ENCODE measurements around the gene SMIM7.

SMIM7 gene

DNA sequence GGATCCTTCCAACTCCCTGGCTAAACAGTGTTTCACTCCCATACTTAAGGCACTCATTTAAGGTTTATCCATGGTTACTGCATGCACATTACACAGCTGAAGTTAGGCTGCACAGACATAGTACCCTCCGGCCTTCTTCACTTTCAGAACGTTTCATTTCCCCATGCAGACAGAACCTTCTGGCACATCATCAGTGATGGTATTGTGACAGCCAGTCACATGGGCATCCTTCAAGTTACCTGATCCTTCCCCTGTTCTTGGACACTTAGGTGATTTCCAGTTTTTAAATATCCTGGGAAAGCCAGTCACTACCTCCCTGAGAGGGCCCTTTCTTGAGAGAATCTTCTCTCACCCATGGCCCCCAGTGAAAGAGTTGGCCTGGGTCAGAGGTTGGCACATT, 9.1 kb downstream of the SMIM7 start:
- Histone ChIP-seq H3K4me1 (ENCODE audit: insufficient read depth, low read length) (no peaks in the 10 kb centered on the region), H3K27me3 (ENCODE audit: insufficient read depth, low read length) (no peaks in the 10 kb centered on the region), H3K4me3 (ENCODE audit: low read length) (no peak overlapping the region), H3K36me3 (ENCODE audit: insufficient read depth, low read length) (peaks cover 78% of the 10 kb centered on the region), H2AFZ (ENCODE audit: low read depth, low read length) (no peak overlapping the region), H3K9me3 (ENCODE audit: low read length) (no peaks in the 10 kb centered on the region)

DNA sequence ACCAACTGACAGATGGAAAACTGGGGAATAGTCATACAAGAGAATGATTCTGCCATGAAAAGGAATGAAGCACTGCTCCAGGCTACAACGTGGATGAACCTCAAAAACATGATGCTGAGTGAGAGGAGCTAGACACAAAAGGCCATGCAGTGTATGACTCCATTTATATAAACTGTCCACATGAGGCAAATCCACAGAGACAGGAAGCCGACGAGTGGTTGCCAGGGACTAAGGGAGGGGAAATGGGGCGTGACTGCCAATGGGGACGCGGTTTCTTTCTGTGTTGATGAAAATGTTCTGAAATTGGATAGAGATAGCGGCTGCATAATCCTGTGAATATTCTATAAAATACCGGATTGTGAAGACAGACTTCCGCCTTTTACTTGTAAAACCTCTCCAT, 10.2 kb downstream of the SMIM7 start:
- no peak overlapping the region for H3K4me3 ChIP-seq (ENCODE audit: low read length)
- no peaks in the 10 kb centered on the region for H3K9me3 ChIP-seq (ENCODE audit: low read length)
- H3K36me3 ChIP-seq (ENCODE audit: insufficient read depth, low read length) = peaks cover 79% of the 10 kb centered on the region
- no peak overlapping the region for H2AFZ ChIP-seq (ENCODE audit: low read depth, low read length)
- H3K4me1 ChIP-seq (ENCODE audit: insufficient read depth, low read length) = no peaks in the 10 kb centered on the region
- H3K27me3 ChIP-seq (ENCODE audit: insufficient read depth, low read length) = no peaks in the 10 kb centered on the region

- no peaks in the 10 kb centered on the region for H3K27me3 ChIP-seq (ENCODE audit: insufficient read depth, low read length)
- H2AFZ ChIP-seq (ENCODE audit: low read depth, low read length) = no peak overlapping the region
- H3K4me3 ChIP-seq (ENCODE audit: low read length) = no peak overlapping the region
- H3K36me3 ChIP-seq (ENCODE audit: insufficient read depth, low read length) = peaks cover 74% of the 10 kb centered on the region
- H3K9me3 ChIP-seq (ENCODE audit: low read length) = no peaks in the 10 kb centered on the region
- no peaks in the 10 kb centered on the region for H3K4me1 ChIP-seq (ENCODE audit: insufficient read depth, low read length)
Observed at GRCh38 chr19:16645140-16645539, 14.8 kb downstream of the SMIM7 start.

GRCh38 chr19:16641695-16642094, 18.2 kb downstream of the SMIM7 start:
- Histone ChIP-seq H3K4me1 (ENCODE audit: insufficient read depth, low read length) (no peaks in the 10 kb centered on the region), H3K4me3 (ENCODE audit: low read length) (no peak overlapping the region), H3K27me3 (ENCODE audit: insufficient read depth, low read length) (no peaks in the 10 kb centered on the region), H2AFZ (ENCODE audit: low read depth, low read length) (no peak overlapping the region), H3K36me3 (ENCODE audit: insufficient read depth, low read length) (peaks cover 71% of the 10 kb centered on the region), H3K9me3 (ENCODE audit: low read length) (no peaks in the 10 kb centered on the region)

- H3K4me3 ChIP-seq (ENCODE audit: low read length) = no peak overlapping the region
- peaks cover 66% of the 10 kb centered on the region for H3K36me3 ChIP-seq (ENCODE audit: insufficient read depth, low read length)
- H2AFZ ChIP-seq (ENCODE audit: low read depth, low read length) = no peak overlapping the region
- H3K9me3 ChIP-seq (ENCODE audit: low read length) = no peaks in the 10 kb centered on the region
- H3K4me1 ChIP-seq (ENCODE audit: insufficient read depth, low read length) = no peaks in the 10 kb centered on the region
- H3K27me3 ChIP-seq (ENCODE audit: insufficient read depth, low read length) = no peaks in the 10 kb centered on the region
Observed at GRCh38 chr19:16640951-16641350, 19.0 kb downstream of the SMIM7 start.

DNA sequence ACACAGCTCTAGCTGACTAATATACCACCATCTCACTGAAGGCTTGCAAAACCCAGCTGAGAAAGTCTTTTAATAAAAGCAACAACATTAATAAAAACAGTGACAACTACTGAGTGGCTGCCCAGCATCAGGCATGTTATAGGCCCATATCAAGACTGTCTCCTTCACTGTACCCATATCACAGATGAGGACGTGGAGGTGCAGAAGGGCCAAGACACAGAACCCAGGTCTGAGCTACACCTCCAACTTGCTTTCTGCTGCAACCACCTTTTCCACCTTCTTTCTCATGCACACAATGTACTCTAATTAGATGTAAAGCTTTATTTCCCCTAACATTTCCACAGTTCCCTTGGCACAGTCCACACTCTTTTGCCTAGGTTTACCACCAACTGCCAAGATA, 21.3 kb downstream of the SMIM7 start:
- H3K4me1 ChIP-seq (ENCODE audit: insufficient read depth, low read length) = no peaks in the 10 kb centered on the region
- peaks cover 55% of the 10 kb centered on the region for H3K36me3 ChIP-seq (ENCODE audit: insufficient read depth, low read length)
- no peak overlapping the region for H2AFZ ChIP-seq (ENCODE audit: low read depth, low read length)
- H3K27me3 ChIP-seq (ENCODE audit: insufficient read depth, low read length) = no peaks in the 10 kb centered on the region
- H3K4me3 ChIP-seq (ENCODE audit: low read length) = no peak overlapping the region
- no peaks in the 10 kb centered on the region for H3K9me3 ChIP-seq (ENCODE audit: low read length)

DNA sequence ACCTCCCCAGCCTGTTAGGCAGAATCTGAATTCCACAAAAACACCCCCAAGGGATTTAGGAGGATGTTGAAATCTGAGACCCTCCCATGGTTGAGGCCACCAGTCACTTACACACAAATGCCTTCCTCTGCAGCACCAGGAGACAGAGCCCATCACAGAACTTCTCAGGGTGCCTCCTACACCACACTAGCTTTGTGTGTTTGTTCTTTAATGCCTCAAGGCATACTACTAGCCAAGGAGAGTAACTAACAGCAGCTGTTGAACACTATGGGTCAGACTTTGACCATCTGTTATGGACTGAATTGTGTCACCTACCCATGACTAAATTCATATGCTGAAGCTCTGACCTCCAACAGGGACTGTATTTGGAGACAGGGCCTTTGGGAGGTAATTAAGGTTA, 22.4 kb downstream of the SMIM7 start:
- Histone ChIP-seq H3K36me3 (ENCODE audit: insufficient read depth, low read length) (peaks cover 50% of the 10 kb centered on the region), H3K4me3 (ENCODE audit: low read length) (no peak overlapping the region), H3K27me3 (ENCODE audit: insufficient read depth, low read length) (no peaks in the 10 kb centered on the region), H3K4me1 (ENCODE audit: insufficient read depth, low read length) (no peaks in the 10 kb centered on the region), H3K9me3 (ENCODE audit: low read length) (no peaks in the 10 kb centered on the region), H2AFZ (ENCODE audit: low read depth, low read length) (no peak overlapping the region)

GRCh38 chr19:16631465-16631864, 28.5 kb downstream of the SMIM7 start:
- H3K27me3 ChIP-seq (ENCODE audit: insufficient read depth, low read length) = no peaks in the 10 kb centered on the region
- H3K9me3 ChIP-seq (ENCODE audit: low read length) = no peaks in the 10 kb centered on the region
- no peak overlapping the region for H2AFZ ChIP-seq (ENCODE audit: low read depth, low read length)
- H3K36me3 ChIP-seq (ENCODE audit: insufficient read depth, low read length) = peaks cover 14% of the 10 kb centered on the region
- no peak overlapping the region for H3K4me3 ChIP-seq (ENCODE audit: low read length)
- peaks cover 9% of the 10 kb centered on the region for H3K4me1 ChIP-seq (ENCODE audit: insufficient read depth, low read length)

GRCh38 chr19:16628984-16629691, 30.8 kb downstream of the SMIM7 start:
- H3K36me3 ChIP-seq (ENCODE audit: insufficient read depth, low read length) = peaks cover 15% of the 10 kb centered on the region
- peaks cover 17% of the 10 kb centered on the region for H3K4me1 ChIP-seq (ENCODE audit: insufficient read depth, low read length)
- H3K9me3 ChIP-seq (ENCODE audit: low read length) = no peaks in the 10 kb centered on the region
- H2AFZ ChIP-seq (ENCODE audit: low read depth, low read length) = peak overlapping the region; percentile 95
- H3K27me3 ChIP-seq (ENCODE audit: insufficient read depth, low read length) = no peaks in the 10 kb centered on the region
- H3K4me3 ChIP-seq (ENCODE audit: low read length) = peak overlapping the region; percentile 95

DNA sequence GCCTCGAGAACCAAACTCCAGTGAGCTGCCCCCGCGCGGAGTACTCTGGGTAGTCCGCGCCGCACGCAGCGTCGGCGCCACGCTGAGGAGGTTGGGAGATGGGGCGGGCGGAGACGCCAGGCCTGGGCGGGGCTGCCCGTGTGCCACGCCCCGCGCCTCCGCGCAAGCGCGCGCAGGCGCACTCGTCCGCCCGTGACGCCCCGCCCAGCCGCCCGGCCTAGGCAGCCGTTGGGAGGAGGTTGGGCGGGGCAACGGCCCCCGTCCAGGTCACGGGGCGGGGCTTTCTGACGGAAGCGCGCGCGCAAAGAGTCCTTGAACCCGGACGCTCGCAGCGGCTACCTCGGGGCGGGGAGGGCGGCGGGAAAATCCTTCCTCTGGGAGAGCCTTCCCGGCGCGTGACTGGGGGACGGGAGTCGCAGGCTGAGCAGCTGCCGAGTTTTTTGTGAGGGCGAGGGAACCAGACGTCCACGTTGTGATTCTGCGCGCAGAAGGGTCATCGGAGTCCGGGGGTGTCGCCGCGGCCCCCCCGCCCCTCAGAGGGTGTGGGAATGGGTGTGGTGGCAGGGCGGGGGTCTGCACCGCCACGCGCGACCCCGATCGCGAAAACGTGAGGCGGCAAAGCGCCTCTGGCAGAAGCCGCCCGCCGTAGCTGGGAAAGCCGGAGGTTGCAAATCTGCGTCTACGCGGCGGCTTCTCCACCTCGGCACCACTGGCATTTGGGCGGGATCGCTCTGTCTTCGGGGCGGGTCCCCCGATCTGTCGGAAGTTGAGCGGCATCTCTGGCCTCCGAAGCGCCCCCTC, 31.6 kb downstream of the SMIM7 start, which contains the start of gene MED26:
Gene MED26 (minus strand): TSS at position 22 of the 801 bp plus-strand sequence. CDS start 261 bp downstream, outside the sequence.
- peak within 1 kb of the TSS; percentile 95 for H2AFZ ChIP-seq (ENCODE audit: low read depth, low read length)
- H3K4me1 ChIP-seq (ENCODE audit: insufficient read depth, low read length) = peaks cover 17% of the 10 kb centered on the region
- H3K27me3 ChIP-seq (ENCODE audit: insufficient read depth, low read length) = no peaks in the 10 kb centered on the region
- H3K9me3 ChIP-seq (ENCODE audit: low read length) = no peaks in the 10 kb centered on the region
- peak within 1 kb of the TSS; percentile 95 for H3K4me3 ChIP-seq (ENCODE audit: low read length)
- peaks cover 18% of the 10 kb centered on the region for H3K36me3 ChIP-seq (ENCODE audit: insufficient read depth, low read length)

DNA sequence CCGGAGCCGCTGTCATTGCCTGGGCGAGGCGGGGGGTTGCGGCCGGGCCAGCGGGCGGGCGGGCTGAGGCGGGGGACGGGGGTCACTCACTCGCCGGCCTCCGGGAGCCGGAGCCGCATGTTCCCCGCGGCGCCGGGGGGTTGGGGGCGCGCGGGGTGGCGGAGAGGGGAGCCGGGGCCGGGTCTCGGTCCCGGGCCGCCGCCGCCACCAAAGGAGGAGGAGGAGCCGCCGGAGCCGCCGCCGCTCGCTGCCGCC, 32.1 kb downstream of the SMIM7 start:
- no peak overlapping the region for H2AFZ ChIP-seq (ENCODE audit: low read depth, low read length)
- peaks cover 17% of the 10 kb centered on the region for H3K4me1 ChIP-seq (ENCODE audit: insufficient read depth, low read length)
- H3K4me3 ChIP-seq (ENCODE audit: low read length) = peak overlapping the region; percentile 84
- H3K36me3 ChIP-seq (ENCODE audit: insufficient read depth, low read length) = peaks cover 16% of the 10 kb centered on the region
- no peaks in the 10 kb centered on the region for H3K9me3 ChIP-seq (ENCODE audit: low read length)
- H3K27me3 ChIP-seq (ENCODE audit: insufficient read depth, low read length) = no peaks in the 10 kb centered on the region

DNA sequence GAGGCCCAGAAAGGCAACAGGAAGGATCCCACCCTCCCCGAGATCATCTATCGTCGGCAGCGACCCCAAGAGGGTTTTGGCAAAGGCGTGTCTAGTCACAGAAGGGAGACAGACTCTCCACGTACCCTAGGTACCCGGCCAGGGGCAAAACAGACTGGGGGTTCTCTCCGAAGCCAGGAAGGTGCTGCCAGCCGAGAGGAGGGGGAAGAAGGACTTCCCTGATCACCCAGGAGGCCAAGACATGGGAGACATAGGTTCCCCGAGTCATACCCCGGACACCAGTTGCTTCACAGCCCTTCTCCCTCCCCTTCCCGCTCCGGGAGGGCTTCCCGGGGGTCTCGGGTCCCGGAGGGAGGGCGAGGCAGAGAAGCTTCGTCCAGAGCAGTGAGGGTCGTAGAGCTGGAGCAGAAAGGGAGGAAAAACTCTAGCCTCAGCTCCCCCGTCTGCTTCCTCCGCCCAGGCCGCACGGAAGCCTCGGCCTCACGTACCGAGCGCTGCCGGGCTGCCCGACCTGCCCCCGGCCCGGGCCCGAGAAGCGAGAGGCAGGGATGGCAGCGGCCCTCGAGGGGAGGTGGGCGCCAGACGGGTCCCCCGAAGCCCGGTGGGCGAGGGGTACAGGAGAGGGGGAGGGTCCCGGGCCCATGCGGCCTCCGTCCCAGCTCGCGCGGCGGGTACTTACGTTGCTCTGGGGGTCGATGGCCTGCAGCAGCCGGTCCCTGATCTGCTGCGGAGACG, 32.6 kb downstream of the SMIM7 start:
- Histone ChIP-seq H3K4me1 (ENCODE audit: insufficient read depth, low read length) (peaks cover 17% of the 10 kb centered on the region), H3K9me3 (ENCODE audit: low read length) (no peaks in the 10 kb centered on the region), H2AFZ (ENCODE audit: low read depth, low read length) (no peak overlapping the region), H3K4me3 (ENCODE audit: low read length) (peak overlapping the region; percentile 84), H3K36me3 (ENCODE audit: insufficient read depth, low read length) (peaks cover 14% of the 10 kb centered on the region), H3K27me3 (ENCODE audit: insufficient read depth, low read length) (no peaks in the 10 kb centered on the region)

DNA sequence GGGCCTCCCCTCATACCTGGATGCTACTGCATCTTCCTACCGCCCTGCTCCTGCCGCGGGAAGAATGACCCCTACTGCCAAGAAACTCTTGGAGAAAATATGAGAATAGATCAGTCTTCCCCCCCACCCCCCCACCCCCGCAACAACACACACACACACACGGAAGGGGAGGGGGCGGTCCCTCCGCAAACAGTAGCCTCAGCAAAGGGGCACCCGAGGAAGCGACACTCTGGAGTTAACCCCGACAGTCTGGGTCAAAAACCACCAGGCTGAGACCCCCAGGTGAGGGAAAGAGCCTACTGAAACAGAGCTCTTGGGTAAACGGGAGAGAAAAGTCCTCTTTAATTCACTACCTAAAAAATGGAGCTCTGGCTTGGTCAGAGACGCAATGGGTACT, 33.1 kb downstream of the SMIM7 start:
- Histone ChIP-seq H3K27me3 (ENCODE audit: insufficient read depth, low read length) (no peaks in the 10 kb centered on the region), H2AFZ (ENCODE audit: low read depth, low read length) (no peak overlapping the region), H3K9me3 (ENCODE audit: low read length) (no peaks in the 10 kb centered on the region), H3K4me3 (ENCODE audit: low read length) (peak overlapping the region; percentile 84), H3K36me3 (ENCODE audit: insufficient read depth, low read length) (peaks cover 14% of the 10 kb centered on the region), H3K4me1 (ENCODE audit: insufficient read depth, low read length) (peaks cover 17% of the 10 kb centered on the region)
